Stimulated activated CD8-positive, alpha-beta memory T cell treated with anti-CD3 and anti-CD28 coated beads, Interleukin-4, amount 100 ng/mL, for 4 hours (primary cell): ENCODE measurements around the gene IRX2.

ENCODE experiments used
- DNase-seq, 2 donors: peaks; one replicate each; pipeline ENCODE4 v3.0.0-alpha.2; 2020; ENCODE audit warnings: low read depth in 2 of 2, low spot score in 1 of 2

Gene IRX2

GRCh38 chr5:2699231-2699630 is 52.2 kb downstream of the IRX2 start:
- DNase-seq = no peak

- no peak for DNase-seq
Observed at GRCh38 chr5:2698581-2698980, 52.9 kb downstream of the IRX2 start.

- DNase-seq = no peak
Observed at GRCh38 chr5:2697446-2698200, 53.9 kb downstream of the IRX2 start.

DNA sequence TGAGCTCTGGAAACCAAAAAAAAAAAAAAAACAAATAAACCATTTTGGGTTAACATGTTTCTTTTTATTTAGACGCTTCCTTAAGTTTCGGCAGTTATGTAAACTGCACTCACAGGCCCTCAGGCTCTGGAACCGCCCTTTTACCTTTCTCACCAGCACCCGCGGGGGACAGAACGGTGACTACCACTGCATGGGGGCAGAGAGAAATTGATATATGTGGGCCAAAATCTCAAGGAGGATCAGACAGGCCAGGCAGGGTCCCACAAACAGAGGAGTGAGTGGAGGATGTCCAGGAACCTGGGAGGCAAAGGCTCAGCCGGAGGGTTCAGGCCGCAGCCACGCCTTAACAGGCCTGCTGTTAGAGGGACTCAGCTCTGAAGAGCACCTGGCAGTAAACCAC is 54.4 kb downstream of the IRX2 start:
- DNase-seq = no peak
